Endodermal cell (in vitro differentiated cells): ENCODE measurements around the gene GFM1. TPM values are rescaled to one million over a fixed set of nuclear protein-coding genes. Genes with fewer than 3 reads are reported as not detected.

Source experiments
- DNase-seq: peaks from one replicate; pipeline ENCODE4 v3.0.0-alpha.2; 2017
- H3K27ac ChIP-seq: 2 replicates; pipeline ENCODE4 v1.5.1; 2013; ENCODE audit warnings: mild to moderate bottlenecking, low read depth, low read length, moderate library complexity
- H3K27me3 ChIP-seq: 2 replicates; pipeline ENCODE4 v1.6.1; 2013; ENCODE audit warnings: mild to moderate bottlenecking, low read length, moderate library complexity; ENCODE audit not compliant: insufficient read depth, control insufficient read depth, poor library complexity, severe bottlenecking
- H3K36me3 ChIP-seq: 2 replicates; pipeline ENCODE4 v1.7.0; 2013; ENCODE audit warnings: mild to moderate bottlenecking, low read length, moderate library complexity; ENCODE audit not compliant: control insufficient read depth, insufficient read depth
- H3K4me1 ChIP-seq: one replicate; pipeline ENCODE4 v1.7.0; 2013; ENCODE audit warnings: low read length; ENCODE audit not compliant: control insufficient read depth, insufficient read depth
- H3K4me3 ChIP-seq: 2 replicates; pipeline ENCODE4 v1.5.1; 2013; ENCODE audit warnings: mild to moderate bottlenecking, low read length, moderate library complexity
- H3K9ac ChIP-seq: 2 replicates; pipeline ENCODE4 v1.6.1; 2013; ENCODE audit warnings: mild to moderate bottlenecking, low read length, moderate library complexity; ENCODE audit not compliant: poor library complexity, severe bottlenecking; ENCODE audit errors: extremely low read depth
- H3K9me3 ChIP-seq: 2 replicates; pipeline ENCODE4 v1.6.1; 2013; ENCODE audit warnings: mild to moderate bottlenecking, low read length, moderate library complexity; ENCODE audit not compliant: control insufficient read depth
- H3K27ac Mint-ChIP-seq: 2 replicates; pipeline ENCODE4 v1.8.0; 2020; ENCODE audit warnings: mixed read lengths
- H3K27me3 Mint-ChIP-seq: 2 replicates; pipeline ENCODE4 v1.8.0; 2021; ENCODE audit warnings: mild to moderate bottlenecking, mixed read lengths; ENCODE audit not compliant: insufficient read depth
- H3K36me3 Mint-ChIP-seq: 2 replicates; pipeline ENCODE4 v1.8.0; 2020; ENCODE audit warnings: low read depth, mixed read lengths
- H3K4me1 Mint-ChIP-seq: 2 replicates; pipeline ENCODE4 v1.8.0; 2020; ENCODE audit warnings: mixed read lengths
- H3K4me3 Mint-ChIP-seq: 2 replicates; pipeline ENCODE4 v1.8.0; 2020; ENCODE audit warnings: mild to moderate bottlenecking, moderate library complexity, mixed read lengths
- H3K9me3 Mint-ChIP-seq: 2 replicates; pipeline ENCODE4 v1.8.0; 2020; ENCODE audit warnings: mild to moderate bottlenecking, mixed read lengths
- CTCF ChIP-seq: fragments of 200-600 bp; sonication (generic); conservative IDR thresholded peaks from 2 replicates; pipeline ENCODE4 v1.5.0; 2021; ENCODE audit warnings: antibody characterized with exemption, mild to moderate bottlenecking
- WGBS, 2 experiments: methylation state at CpG; one replicate each; pipeline versions ENCODE4 v1.1.5 to v1.1.7; 2013; ENCODE audit warnings: missing lambda C conversion rate in 2 of 2, mixed read lengths in 1 of 2; ENCODE audit not compliant: insufficient coverage in 1 of 2, insufficient read length in 1 of 2; 5-methylcytosine and 5-hydroxymethylcytosine counted together
- total RNA-seq, 2 donors: library from RNA; stranded (reverse); fragmentation: NEBNext Ultra II Directional in 1 of 2; extraction: Animal tissue kit (Norgen Biotek cat#: 25700) in 1 of 2; gene quantifications; 2 replicates in 1 of 2; 3 replicates in 1 of 2; pipeline ENCODE4 v1.2.1, GENCODE V29; 2021

The GFM1 gene
- total RNA-seq, 2 donors from 2014 or later, result 29.4 to 37.4 TPM

GRCh38 chr3:158737976-158738615 is 93.8 kb downstream of the GFM1 start:
- no peak for DNase-seq
- peaks cover 12% of the 10 kb centered on the region for H3K27me3 Mint-ChIP-seq
- Histone ChIP-seq H3K4me3 (no peak overlapping the region), H3K27me3 (peaks cover 12% of the 10 kb centered on the region), H3K27ac (no peak overlapping the region), H3K9me3 (peaks cover 6% of the 10 kb centered on the region), H3K4me1 (no peaks in the 10 kb centered on the region), H3K36me3 (no peaks in the 10 kb centered on the region), H3K9ac (no peak overlapping the region)
- H3K4me1 Mint-ChIP-seq, result no peaks in the 10 kb centered on the region
- no peak overlapping the region for H3K4me3 Mint-ChIP-seq
- peaks cover 14% of the 10 kb centered on the region for H3K36me3 Mint-ChIP-seq
- no peak for TF ChIP-seq CTCF
- 87 to 93% methylated on average over 6 to 9 of the region's 9 CpGs for WGBS, 2 experiments
- H3K9me3 Mint-ChIP-seq, result peaks cover 7% of the 10 kb centered on the region
- no peak overlapping the region for H3K27ac Mint-ChIP-seq

DNA sequence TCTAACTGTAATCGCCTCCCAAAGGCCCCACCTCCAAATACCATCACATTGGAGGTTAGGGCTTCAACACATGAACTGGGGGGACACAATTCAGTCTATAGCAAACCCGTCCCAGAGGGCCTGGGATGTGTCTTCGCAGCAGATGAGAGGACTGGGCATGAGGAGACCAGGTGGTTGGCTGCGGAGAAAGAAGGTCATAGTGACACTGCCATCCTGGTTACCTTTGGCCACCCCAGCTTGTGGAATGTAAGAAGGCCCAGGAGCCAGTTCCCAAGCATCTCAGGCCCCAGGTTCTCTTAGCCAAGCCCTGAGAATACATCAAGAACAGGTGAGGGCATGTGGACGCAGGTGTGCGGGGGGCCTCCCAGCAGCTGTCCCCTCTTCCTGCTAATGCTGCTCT is 94.3 kb downstream of the GFM1 start:
- Mint-ChIP-seq H3K4me3 (no peak overlapping the region), H3K9me3 (peaks cover 7% of the 10 kb centered on the region), H3K36me3 (peaks cover 14% of the 10 kb centered on the region), H3K27ac (no peak overlapping the region), H3K4me1 (no peaks in the 10 kb centered on the region), H3K27me3 (peaks cover 8% of the 10 kb centered on the region)
- TF ChIP-seq CTCF, result no peak
- Histone ChIP-seq H3K9ac (no peak overlapping the region), H3K36me3 (no peaks in the 10 kb centered on the region), H3K9me3 (peaks cover 6% of the 10 kb centered on the region), H3K4me3 (no peak overlapping the region), H3K27me3 (peaks cover 7% of the 10 kb centered on the region), H3K4me1 (no peaks in the 10 kb centered on the region), H3K27ac (no peak overlapping the region)
- no peak for DNase-seq
- WGBS, 2 experiments, result 88 to 96% methylated on average over 5 to 6 of the region's 6 CpGs

- no peak overlapping the region for H3K27ac ChIP-seq
- Mint-ChIP-seq H3K4me1 (no peaks in the 10 kb centered on the region), H3K27me3 (peaks cover 4% of the 10 kb centered on the region), H3K27ac (no peak overlapping the region), H3K4me3 (no peak overlapping the region), H3K9me3 (peaks cover 7% of the 10 kb centered on the region), H3K36me3 (peaks cover 17% of the 10 kb centered on the region)
- H3K27me3 ChIP-seq, result peaks cover 2% of the 10 kb centered on the region
- peaks cover 6% of the 10 kb centered on the region for H3K9me3 ChIP-seq
- no peak for TF ChIP-seq CTCF
- H3K4me3 ChIP-seq, result no peak overlapping the region
- no peak overlapping the region for H3K9ac ChIP-seq
- no peak for DNase-seq
- H3K36me3 ChIP-seq, result no peaks in the 10 kb centered on the region
- 90 to 92% methylated on average over 3 to 4 of the region's 4 CpGs for WGBS, 2 experiments
- no peaks in the 10 kb centered on the region for H3K4me1 ChIP-seq
Measured at GRCh38 chr3:158739078-158739477, 94.8 kb downstream of the GFM1 start.
